Neutrophil (primary cell): ENCODE results near the gene CRB1.

Experiments
- H3K27ac ChIP-seq: fragments of 200-600 bp; sonication (generic); 2 replicates; pipeline ENCODE4 v1.5.1; 2016; ENCODE audit warnings: mild to moderate bottlenecking, moderate library complexity
- H3K27me3 ChIP-seq: fragments of 200-600 bp; sonication (generic); 2 replicates; pipeline ENCODE4 v1.6.0; 2016; ENCODE audit warnings: mild to moderate bottlenecking
- H3K36me3 ChIP-seq: fragments of 200-600 bp; sonication (generic); 2 replicates; pipeline ENCODE4 v1.5.1; 2017
- H3K4me1 ChIP-seq, 2 experiments: fragments of 200-600 bp in 1 of 2; sonication (generic) in 1 of 2; 1 replicate in 1 of 2; 2 replicates in 1 of 2; pipeline versions ENCODE4 v1.5.1 to v1.6.1; 2013 to 2016; ENCODE audit warnings: low read depth in 1 of 2, low read length in 1 of 2, mild to moderate bottlenecking in 1 of 2, moderate library complexity in 1 of 2; ENCODE audit not compliant: control insufficient read depth in 1 of 2, insufficient read depth in 1 of 2
- H3K4me3 ChIP-seq, 2 experiments: fragments of 200-600 bp in 1 of 2; sonication (generic) in 1 of 2; 1 replicate in 1 of 2; 2 replicates in 1 of 2; pipeline ENCODE4 v1.5.1; 2013 to 2016; ENCODE audit warnings: low read depth in 1 of 2, low read length in 1 of 2, mild to moderate bottlenecking in 1 of 2, moderate library complexity in 1 of 2
- H3K9me3 ChIP-seq: fragments of 200-600 bp; sonication (generic); 2 replicates; pipeline ENCODE4 v1.5.1; 2016
- TF ChIP-seq, protein P1 (sequence below): fragments of 200-600 bp; sonication (generic); IDR thresholded peaks from 2 replicates; pipeline ENCODE4 v1.5.1; 2016; ENCODE audit warnings: antibody characterized with exemption

The CRB1 gene

DNA sequence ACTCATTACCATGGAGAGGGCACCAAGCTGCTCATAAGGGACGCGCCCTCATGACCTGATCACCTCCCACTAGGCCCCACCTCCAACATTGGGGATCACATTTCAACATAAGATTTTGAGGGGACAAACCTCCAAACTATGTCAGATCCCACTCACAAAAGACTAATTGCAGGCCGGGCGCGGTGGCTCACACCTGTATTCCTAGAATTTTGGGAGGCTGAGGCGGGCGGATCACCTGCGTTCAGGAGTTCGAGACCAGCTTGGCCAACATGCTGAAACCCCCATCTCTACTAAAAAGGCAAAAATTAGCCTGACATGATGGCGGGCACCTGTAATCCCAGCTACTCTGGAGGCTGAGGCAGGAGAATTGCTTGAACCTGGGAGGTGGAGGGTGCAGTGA, 228.7 kb downstream of the CRB1 start:
- peaks cover 5% of the 10 kb centered on the region for H3K27me3 ChIP-seq
- H3K27ac ChIP-seq: no peak overlapping the region
- H3K9me3 ChIP-seq: no peaks in the 10 kb centered on the region
- no peaks in the 10 kb centered on the region for H3K4me1 ChIP-seq
- H3K36me3 ChIP-seq: no peaks in the 10 kb centered on the region
- no peak overlapping the region for H3K4me3 ChIP-seq
- TF ChIP-seq, protein P1, sequence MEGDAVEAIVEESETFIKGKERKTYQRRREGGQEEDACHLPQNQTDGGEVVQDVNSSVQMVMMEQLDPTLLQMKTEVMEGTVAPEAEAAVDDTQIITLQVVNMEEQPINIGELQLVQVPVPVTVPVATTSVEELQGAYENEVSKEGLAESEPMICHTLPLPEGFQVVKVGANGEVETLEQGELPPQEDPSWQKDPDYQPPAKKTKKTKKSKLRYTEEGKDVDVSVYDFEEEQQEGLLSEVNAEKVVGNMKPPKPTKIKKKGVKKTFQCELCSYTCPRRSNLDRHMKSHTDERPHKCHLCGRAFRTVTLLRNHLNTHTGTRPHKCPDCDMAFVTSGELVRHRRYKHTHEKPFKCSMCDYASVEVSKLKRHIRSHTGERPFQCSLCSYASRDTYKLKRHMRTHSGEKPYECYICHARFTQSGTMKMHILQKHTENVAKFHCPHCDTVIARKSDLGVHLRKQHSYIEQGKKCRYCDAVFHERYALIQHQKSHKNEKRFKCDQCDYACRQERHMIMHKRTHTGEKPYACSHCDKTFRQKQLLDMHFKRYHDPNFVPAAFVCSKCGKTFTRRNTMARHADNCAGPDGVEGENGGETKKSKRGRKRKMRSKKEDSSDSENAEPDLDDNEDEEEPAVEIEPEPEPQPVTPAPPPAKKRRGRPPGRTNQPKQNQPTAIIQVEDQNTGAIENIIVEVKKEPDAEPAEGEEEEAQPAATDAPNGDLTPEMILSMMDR: no peak

DNA sequence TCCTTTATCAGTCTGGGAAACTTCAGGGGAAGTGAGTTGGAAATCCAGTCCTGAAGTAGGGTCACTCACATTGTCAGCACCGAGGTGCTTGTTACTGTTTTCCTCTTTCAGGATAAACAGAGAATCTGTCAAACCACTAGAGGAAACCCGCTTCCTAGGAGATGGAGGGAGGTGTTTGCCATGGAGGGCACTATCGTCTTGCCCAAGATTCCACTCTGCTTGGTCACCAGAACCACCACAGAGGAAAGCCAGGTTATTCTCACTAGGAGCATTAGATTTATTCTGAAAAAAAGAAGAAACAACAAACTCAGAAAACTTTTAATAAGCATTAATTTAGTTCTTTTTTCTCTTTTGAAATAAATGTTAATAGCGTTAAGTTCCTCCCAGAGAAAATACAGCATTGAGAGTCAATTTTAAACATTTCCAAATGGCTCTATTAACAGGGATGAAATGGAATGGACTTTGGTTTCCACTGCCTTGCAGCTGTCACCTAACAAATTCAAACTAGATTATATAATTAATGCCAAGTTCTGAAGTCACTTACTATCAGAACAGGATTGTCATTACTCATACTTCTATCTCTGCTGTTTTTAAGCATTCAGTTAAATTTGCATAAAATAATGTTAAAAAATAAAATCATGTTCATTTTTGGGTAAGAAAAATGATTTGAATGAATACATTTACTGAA, 242.8 kb downstream of the CRB1 start:
- Histone ChIP-seq H3K4me1 (no peaks in the 10 kb centered on the region), H3K27me3 (no peaks in the 10 kb centered on the region), H3K36me3 (peaks cover 23% of the 10 kb centered on the region), H3K27ac (no peak overlapping the region), H3K4me3 (no peak overlapping the region), H3K9me3 (no peaks in the 10 kb centered on the region)
- TF ChIP-seq, protein P1: no peak

DNA sequence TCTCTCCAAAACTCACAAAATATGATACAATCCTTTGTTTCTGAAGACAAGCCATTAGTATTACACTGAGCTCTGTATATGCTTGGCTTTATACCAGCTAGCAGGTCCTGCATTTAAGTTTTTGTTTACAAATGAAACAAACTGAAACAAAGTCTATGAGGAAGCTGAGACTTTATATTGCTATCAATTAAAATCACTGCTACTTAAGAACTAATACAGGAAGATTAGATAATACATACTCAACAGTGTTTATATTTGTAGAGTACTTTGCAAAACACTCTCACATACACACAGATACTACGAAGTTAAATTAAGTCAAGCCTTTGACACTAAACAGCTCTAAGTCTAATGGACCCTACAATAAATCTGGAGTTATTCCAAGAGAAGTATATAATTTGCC, 247.4 kb downstream of the CRB1 start:
- TF ChIP-seq, protein P1: no peak
- H3K9me3 ChIP-seq: no peaks in the 10 kb centered on the region
- no peaks in the 10 kb centered on the region for H3K27me3 ChIP-seq
- no peaks in the 10 kb centered on the region for H3K4me1 ChIP-seq
- H3K36me3 ChIP-seq: peaks cover 15% of the 10 kb centered on the region
- no peak overlapping the region for H3K4me3 ChIP-seq
- no peak overlapping the region for H3K27ac ChIP-seq

DNA sequence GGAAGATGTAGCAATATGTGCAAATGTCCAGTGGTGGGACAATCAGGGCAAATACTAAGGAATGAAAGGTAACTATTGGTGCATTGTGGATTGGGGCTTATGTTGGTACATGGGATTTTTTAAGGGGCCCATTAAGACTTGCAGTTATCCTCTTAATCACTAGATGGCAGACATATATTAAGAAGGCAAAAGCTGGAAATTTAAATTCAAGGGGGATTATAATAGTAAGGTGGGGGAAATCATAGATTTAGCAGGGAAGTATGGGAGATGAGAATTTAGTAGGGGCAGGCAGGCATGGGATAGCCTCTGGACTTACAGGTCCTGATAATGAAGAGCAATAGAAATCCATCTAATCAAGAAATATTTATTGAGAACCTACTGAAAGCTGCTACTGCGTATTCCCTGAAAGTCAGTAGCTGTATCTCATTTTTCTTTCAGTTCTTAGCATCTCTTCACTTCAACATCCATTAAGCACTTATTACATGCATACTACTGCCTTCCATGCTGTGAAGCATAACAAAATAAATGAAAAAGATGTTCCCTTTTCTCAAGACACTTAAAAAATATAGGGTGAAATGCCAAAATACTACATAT, 251.8 kb downstream of the CRB1 start:
- TF ChIP-seq, protein P1: no peak
- Histone ChIP-seq H3K36me3 (no peaks in the 10 kb centered on the region), H3K4me1 (no peaks in the 10 kb centered on the region), H3K27ac (no peak overlapping the region), H3K27me3 (no peaks in the 10 kb centered on the region), H3K4me3 (no peak overlapping the region), H3K9me3 (no peaks in the 10 kb centered on the region)

DNA sequence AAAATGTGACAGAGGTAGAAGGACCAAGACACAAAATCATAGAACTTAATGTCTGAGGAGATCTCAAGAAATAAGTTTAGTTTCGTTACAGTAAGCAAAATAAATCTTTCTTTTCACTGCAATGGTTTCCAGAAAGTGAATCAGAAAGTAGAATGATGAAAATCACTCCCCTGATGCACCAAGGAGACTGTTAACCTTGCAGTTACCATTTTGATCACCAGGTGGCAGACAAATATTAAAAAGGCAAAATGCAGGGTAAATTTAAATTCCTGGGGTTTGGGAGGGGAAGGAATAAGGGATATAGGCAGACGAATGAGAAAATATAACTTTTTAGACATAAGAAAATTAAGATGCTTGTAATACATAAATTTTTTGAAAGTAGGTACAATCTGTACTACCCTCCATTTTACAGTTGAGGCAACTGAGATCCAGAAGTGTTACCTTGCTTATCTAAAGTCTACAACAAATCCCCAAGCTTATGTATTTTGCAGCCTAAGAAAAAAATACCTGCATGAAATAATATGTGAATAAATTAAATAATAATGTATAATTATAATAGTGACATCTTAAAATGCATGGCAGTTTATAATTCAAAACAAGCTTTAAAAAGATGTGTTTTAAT, 253.2 kb downstream of the CRB1 start:
- Histone ChIP-seq H3K36me3 (no peaks in the 10 kb centered on the region), H3K27me3 (no peaks in the 10 kb centered on the region), H3K4me3 (no peak overlapping the region), H3K27ac (no peak overlapping the region), H3K9me3 (no peaks in the 10 kb centered on the region), H3K4me1 (no peaks in the 10 kb centered on the region)
- TF ChIP-seq, protein P1: no peak
